GM04504 (cell line): ENCODE measurements around the gene UBE2D3.

Source experiments
- DNase-seq: peaks from one replicate; pipeline ENCODE4 v3.0.0-alpha.2; 2012; ENCODE audit warnings: low read depth

Gene UBE2D3

GRCh38 chr4:102754044-102754443 lies 73.3 kb downstream of the UBE2D3 start:
- DNase-seq: no peak

- DNase-seq: no peak
Observed at GRCh38 chr4:102751941-102752340, 75.4 kb downstream of the UBE2D3 start.
